ENCODE measurements around the gene ADAT1.

The ADAT1 gene

GRCh38 chr16:75573955-75574354, 49.1 kb downstream of the ADAT1 start:
- ChIA-PET CTCF (interaction anchor here (1.1 kb wide), 1 partner anchor 56 kb away, joined by 5 read pairs; no protein-coding TSS in a partner anchor), POLR2A (ENCODE audit: low non-redundant PET) (no interaction called here)
- TF ChIP-seq, protein P1, sequence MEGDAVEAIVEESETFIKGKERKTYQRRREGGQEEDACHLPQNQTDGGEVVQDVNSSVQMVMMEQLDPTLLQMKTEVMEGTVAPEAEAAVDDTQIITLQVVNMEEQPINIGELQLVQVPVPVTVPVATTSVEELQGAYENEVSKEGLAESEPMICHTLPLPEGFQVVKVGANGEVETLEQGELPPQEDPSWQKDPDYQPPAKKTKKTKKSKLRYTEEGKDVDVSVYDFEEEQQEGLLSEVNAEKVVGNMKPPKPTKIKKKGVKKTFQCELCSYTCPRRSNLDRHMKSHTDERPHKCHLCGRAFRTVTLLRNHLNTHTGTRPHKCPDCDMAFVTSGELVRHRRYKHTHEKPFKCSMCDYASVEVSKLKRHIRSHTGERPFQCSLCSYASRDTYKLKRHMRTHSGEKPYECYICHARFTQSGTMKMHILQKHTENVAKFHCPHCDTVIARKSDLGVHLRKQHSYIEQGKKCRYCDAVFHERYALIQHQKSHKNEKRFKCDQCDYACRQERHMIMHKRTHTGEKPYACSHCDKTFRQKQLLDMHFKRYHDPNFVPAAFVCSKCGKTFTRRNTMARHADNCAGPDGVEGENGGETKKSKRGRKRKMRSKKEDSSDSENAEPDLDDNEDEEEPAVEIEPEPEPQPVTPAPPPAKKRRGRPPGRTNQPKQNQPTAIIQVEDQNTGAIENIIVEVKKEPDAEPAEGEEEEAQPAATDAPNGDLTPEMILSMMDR (conservative IDR thresholded peaks at IDR 0.05; ENCODE audit: low read depth), result no peak
- no peak for DNase-seq (ENCODE audit: low spot score)
- H3K27ac ChIP-seq, result no peak overlapping the region

- H3K27ac ChIP-seq, result no peak overlapping the region
- POLR2A ChIA-PET (ENCODE audit: low non-redundant PET), result no interaction called here
- TF ChIP-seq, protein P1 (conservative IDR thresholded peaks at IDR 0.05; ENCODE audit: low read depth), result no peak
- DNase-seq (ENCODE audit: low spot score), result no peak
- CTCF ChIA-PET, result no interaction called here
Measured at GRCh38 chr16:75572864-75573542, 50.1 kb downstream of the ADAT1 start.

DNA sequence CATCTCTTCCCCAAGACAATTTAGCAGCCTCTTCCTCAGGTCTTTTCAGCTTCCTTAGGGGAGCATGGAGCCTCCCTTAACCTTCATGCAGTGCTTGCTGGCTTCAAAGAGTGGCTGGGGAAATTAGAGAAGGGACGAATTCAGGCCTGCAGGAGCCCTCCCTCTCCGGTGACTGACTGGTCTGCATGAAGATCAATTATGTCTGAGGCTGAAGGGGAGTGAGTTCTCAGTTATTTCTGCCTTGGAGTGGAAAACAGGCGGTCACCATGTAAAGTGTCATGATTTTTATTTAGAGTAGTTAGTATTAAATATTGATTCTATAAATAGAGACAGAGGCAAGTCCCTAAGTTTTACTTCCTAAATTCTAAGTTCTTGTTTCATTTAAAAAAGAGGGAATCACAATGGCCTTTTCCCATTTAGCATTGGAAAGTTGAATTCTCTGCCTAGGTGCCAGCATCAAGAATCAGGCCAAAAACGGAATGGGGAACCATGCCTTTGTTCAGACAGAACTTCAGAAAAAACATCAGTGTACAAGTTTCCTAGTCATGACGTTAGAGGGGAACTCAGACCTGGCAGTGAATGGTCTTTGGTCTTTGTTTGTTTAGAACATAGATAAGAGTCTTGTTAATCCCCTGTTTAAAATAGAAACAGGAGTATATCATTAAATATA, 52.5 kb downstream of the ADAT1 start:
- H3K27ac ChIP-seq, result no peak overlapping the region
- DNase-seq (ENCODE audit: low spot score), result no peak
- CTCF ChIA-PET, result no interaction called here
- POLR2A ChIA-PET (ENCODE audit: low non-redundant PET), result no interaction called here
- TF ChIP-seq, protein P1 (conservative IDR thresholded peaks at IDR 0.05; ENCODE audit: low read depth), result no peak

DNA sequence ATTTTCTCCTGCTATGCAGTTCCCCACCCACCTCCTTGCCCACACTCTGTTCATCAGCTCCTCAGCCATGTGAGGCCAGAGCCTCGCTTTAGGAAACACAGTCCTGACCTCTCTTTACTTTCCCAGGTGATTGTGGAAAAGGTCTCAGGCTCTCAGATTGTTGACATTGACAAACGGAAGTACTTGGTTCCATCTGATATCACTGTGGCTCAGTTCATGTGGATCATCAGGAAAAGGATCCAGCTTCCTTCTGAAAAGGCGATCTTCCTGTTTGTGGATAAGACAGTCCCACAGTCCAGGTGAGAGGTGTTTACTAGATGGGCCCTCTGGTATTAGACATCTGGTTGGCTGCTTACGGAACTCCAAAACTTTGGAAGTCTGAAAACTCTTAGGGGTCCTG, 55.2 kb downstream of the ADAT1 start:
- CTCF ChIA-PET, result no interaction called here
- no peak for DNase-seq (ENCODE audit: low spot score)
- TF ChIP-seq, protein P1 (conservative IDR thresholded peaks at IDR 0.05; ENCODE audit: low read depth), result no peak
- POLR2A ChIA-PET (ENCODE audit: low non-redundant PET), result no interaction called here
- no peak overlapping the region for H3K27ac ChIP-seq

DNA sequence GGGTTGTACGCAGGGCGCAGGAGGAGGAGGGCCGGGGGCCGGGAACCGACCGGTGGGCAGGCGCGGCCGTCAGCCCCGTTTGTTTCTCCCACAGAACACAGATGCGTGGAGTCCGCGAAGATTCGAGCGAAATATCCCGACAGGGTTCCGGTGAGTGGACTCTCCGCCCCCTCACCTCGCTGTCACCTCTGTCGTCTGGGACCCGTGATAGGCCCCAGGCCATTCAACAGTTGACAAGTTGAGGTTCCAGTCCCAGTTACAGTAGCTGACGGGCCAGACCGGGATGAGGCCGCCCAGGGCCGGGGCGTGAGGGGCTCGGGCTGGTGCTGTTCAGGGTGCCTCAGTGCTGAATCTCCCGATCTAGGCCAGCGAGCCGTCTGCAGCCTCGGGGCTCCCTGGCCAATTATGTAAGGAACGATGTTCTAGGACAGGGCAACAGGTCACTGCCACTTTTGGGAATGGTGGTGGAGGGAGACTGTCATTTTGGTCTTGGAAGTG, 56.3 kb downstream of the ADAT1 start:
- DNase-seq (ENCODE audit: low spot score), result peak; percentile 12
- peak overlapping the region; percentile 66 for H3K27ac ChIP-seq
- ChIA-PET CTCF (interaction anchor here (0.6 to 1.7 kb wide), 2 partner anchors 102 to 103 kb away, joined by 3 to 4 read pairs; no protein-coding TSS in a partner anchor), POLR2A (ENCODE audit: low non-redundant PET) (no interaction called here)
- TF ChIP-seq, protein P1 (conservative IDR thresholded peaks at IDR 0.05; ENCODE audit: low read depth), result no peak

GRCh38 chr16:75566040-75566757, 56.9 kb downstream of the ADAT1 start, which contains the start of gene GABARAPL2:
Gene GABARAPL2, plus strand, starts transcription at chr16:75566379. Its CDS starts 108 bp downstream, at chr16:75566487.
- POLR2A ChIA-PET (ENCODE audit: low non-redundant PET), result no interaction called here
- CTCF ChIA-PET, result interaction anchor here (0.6 to 1.7 kb wide), 2 partner anchors 101 to 103 kb away, joined by 3 to 4 read pairs; no protein-coding TSS in a partner anchor
- TF ChIP-seq, protein P1 (conservative IDR thresholded peaks at IDR 0.05; ENCODE audit: low read depth), result no peak
- peak; percentile 73 for DNase-seq (ENCODE audit: low spot score)
- H3K27ac ChIP-seq, result peak within 1 kb of the TSS; percentile 66

All from RWPE1 (cell line).